Lower lobe of right lung (tissue), 2 donors: Measurements from ENCODE around the gene PLEKHF1. TPM values are rescaled to one million over a fixed set of nuclear protein-coding genes. Genes with fewer than 3 reads are reported as not detected.

Source experiments
- ATAC-seq, 2 donors: fragments of 200-7000 bp; cut with Tn5 transposase; one replicate each; pipeline ENCODE4 v1.9.1; 2020 to 2022; ENCODE audit warnings: mild to moderate bottlenecking in 2 of 2, moderate library complexity in 2 of 2
- DNase-seq: peaks from one replicate; pipeline ENCODE4 v3.0.0-alpha.2; 2020
- H3K27ac ChIP-seq: fragments of 200-600 bp; one replicate; pipeline ENCODE4 v1.8.0; 2022
- H3K27me3 ChIP-seq: fragments of 200-600 bp; one replicate; pipeline ENCODE4 v1.8.0; 2022; ENCODE audit warnings: low read depth
- H3K36me3 ChIP-seq: fragments of 200-600 bp; one replicate; pipeline ENCODE4 v1.8.0; 2022; ENCODE audit warnings: mild to moderate bottlenecking
- H3K4me1 ChIP-seq: fragments of 200-600 bp; one replicate; pipeline ENCODE4 v1.8.0; 2022
- H3K4me3 ChIP-seq: fragments of 200-600 bp; one replicate; pipeline ENCODE4 v1.8.0; 2022; ENCODE audit warnings: mild to moderate bottlenecking
- H3K9me3 ChIP-seq: fragments of 200-600 bp; one replicate; pipeline ENCODE4 v1.8.0; 2022
- intact Hi-C: fragments of 100-400 bp; cut with DNase I; formaldehyde crosslinking; loops from one replicate; pipeline ENCODE4 v1.11.0; 2022
- total RNA-seq: library from RNA; stranded (reverse); fragmentation: NEBNext Ultra II Directional; extraction: Animal tissue kit (Norgen Biotek cat#: 25700); gene quantifications from one replicate; pipeline ENCODE4 v1.2.1, GENCODE V29; 2021
- TF ChIP-seq, protein P1 (sequence below): fragments of 200-600 bp; IDR thresholded peaks from one replicate; pipeline ENCODE4 v1.8.0; 2022; ENCODE audit warnings: antibody characterized with exemption, mild to moderate bottlenecking
- donor health status: DM: no; HTN: yes; CAD: no; lungs with severe emphysema.

The PLEKHF1 gene
- total RNA-seq, 1 donor from 2014 or later = 15.5 TPM

DNA sequence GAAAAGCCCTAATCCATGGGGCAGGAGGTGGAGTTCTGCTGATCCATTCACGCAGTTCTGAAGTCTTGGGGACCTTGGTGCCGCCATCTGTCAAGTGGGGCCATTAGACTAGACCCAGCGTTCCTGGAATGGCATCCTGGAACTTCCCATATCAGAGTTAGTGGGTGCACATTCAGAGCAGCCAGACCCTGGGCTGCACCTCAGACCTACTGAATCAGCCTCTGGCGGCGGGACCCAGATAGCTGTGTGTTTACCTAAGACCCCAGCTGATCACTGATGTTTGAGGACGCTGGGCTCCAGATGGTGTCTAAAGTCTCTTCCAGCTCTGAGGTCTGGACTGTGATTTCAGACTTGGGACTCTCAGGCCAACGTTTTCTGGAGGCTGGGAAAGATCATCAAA lies 46.4 kb upstream of the PLEKHF1 start:
- Histone ChIP-seq H3K9me3 (no peaks in the 10 kb centered on the region), H3K36me3 (peaks cover 29% of the 10 kb centered on the region), H3K4me1 (no peaks in the 10 kb centered on the region), H3K27ac (no peak overlapping the region), H3K27me3 (no peaks in the 10 kb centered on the region), H3K4me3 (no peak overlapping the region)
- ATAC-seq (no peak), DNase-seq (peak; percentile 20)
- intact Hi-C loops = loop anchor here (10.0 kb wide), 1 partner anchor 96 kb away; the partner anchor contains the start of gene C19orf12
- TF ChIP-seq, protein P1, sequence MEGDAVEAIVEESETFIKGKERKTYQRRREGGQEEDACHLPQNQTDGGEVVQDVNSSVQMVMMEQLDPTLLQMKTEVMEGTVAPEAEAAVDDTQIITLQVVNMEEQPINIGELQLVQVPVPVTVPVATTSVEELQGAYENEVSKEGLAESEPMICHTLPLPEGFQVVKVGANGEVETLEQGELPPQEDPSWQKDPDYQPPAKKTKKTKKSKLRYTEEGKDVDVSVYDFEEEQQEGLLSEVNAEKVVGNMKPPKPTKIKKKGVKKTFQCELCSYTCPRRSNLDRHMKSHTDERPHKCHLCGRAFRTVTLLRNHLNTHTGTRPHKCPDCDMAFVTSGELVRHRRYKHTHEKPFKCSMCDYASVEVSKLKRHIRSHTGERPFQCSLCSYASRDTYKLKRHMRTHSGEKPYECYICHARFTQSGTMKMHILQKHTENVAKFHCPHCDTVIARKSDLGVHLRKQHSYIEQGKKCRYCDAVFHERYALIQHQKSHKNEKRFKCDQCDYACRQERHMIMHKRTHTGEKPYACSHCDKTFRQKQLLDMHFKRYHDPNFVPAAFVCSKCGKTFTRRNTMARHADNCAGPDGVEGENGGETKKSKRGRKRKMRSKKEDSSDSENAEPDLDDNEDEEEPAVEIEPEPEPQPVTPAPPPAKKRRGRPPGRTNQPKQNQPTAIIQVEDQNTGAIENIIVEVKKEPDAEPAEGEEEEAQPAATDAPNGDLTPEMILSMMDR = no peak

DNA sequence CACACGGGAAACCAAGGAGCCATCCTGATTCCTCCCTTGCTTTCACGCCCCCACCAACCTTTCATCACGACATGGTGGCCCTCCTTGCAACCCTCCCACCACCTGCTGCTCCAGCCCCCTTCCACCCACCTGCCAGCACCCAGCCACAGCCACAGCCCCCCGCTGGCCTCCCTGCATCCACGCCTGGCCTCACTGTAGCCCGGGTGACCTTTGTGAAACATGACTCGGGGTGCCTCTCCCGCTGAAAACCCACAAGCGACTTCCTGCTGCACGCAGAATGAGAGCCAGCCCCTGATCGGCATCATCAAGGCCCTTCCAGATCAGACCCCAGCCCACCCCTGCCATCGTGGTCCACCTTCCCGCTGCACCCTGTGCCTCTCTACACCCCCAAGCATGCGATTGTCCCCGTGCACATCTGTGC lies 44.3 kb upstream of the PLEKHF1 start:
- peak; percentile 21 for DNase-seq
- ATAC-seq = no peak
- intact Hi-C loops = no loop called here
- TF ChIP-seq, protein P1 = no peak
- H3K27me3 ChIP-seq = no peaks in the 10 kb centered on the region
- no peak overlapping the region for H3K27ac ChIP-seq
- no peaks in the 10 kb centered on the region for H3K9me3 ChIP-seq
- no peak overlapping the region for H3K4me3 ChIP-seq
- peaks cover 8% of the 10 kb centered on the region for H3K36me3 ChIP-seq
- H3K4me1 ChIP-seq = no peaks in the 10 kb centered on the region

DNA sequence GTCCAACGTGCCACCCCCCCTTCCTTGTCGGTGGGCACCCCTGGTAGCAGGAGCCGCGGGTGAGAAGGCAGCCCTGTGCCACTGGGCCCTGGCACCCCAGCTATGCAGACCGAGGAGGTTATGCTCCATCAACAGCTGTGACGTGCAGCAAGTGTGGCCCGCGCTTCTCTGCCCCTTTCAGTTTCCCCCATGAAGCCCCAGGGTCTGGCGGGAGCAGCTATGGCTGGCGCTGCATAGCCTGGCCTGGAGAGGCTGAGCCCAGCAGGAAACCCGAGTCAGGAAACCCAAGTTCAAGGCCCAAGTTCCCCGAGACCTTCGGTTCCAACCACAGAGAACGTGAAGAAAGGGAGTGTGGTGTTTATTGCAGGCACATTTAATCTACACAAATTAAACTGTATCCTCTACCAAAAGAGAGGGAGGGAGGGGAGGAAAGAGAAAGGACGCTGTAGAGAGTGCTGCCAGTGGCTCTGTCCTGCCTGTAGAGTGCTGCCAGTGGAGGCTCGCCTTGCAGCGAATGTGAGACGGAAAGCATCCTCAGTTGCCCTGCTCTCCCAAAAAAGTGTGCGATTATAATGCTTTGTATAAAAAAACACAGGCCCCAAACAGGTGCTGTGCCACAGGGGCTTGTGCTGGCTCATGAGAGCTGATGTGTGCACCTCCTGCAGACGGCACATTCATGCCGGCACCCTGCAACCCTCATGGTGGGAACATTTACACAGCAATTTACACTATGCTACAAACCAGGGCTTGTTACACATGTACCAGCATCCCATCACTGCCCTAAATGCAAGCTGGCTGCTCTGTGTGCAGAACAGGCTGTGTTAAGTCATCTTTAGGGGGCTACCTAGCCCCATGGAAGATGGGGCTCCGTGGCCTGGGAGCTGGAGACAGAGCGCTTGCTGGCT lies 42.8 kb upstream of the PLEKHF1 start:
- no peaks in the 10 kb centered on the region for H3K4me1 ChIP-seq
- TF ChIP-seq, protein P1 = no peak
- H3K9me3 ChIP-seq = no peaks in the 10 kb centered on the region
- H3K27ac ChIP-seq = no peak overlapping the region
- H3K4me3 ChIP-seq = no peak overlapping the region
- intact Hi-C loops = no loop called here
- ATAC-seq (no peak), DNase-seq (no peak)
- H3K27me3 ChIP-seq = no peaks in the 10 kb centered on the region
- no peaks in the 10 kb centered on the region for H3K36me3 ChIP-seq

DNA sequence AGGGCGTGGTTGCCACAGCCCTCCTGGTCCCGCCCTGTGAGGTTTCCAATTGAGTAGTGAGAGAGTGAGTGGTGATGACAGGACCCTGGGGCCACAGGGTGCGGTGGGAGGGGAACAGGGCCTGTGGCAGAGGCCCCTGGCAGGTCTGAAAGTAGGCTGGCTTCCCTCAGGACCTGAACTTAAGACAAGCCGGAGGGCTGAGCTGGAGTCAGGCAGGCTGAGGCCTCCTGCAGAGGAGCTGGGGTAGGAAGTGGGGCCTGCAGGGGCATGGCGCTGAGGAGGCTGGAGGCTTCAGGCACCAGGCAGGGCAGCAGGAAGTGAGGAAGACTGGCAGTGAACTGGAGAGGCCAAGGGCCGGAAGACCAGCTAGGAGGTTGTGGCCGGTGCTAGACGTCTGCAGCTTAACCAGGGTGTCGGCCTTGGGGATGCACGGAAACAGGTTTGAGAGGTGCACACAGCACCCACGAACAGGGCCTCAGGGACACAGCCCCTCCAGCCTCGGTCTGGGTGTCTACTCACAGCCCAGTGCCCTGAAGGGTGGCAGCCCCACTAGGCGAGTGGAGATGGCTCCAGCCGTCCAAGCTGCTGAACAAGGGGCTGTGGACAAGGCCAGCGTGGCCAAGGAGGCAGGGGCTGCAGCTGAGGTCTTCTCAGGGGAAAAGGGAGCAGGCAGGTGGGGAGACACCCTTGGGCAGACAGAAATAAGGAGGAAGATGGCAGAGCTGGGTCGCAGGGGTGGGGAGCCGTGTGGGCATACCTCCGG lies 41.4 kb upstream of the PLEKHF1 start:
- no peaks in the 10 kb centered on the region for H3K36me3 ChIP-seq
- H3K4me1 ChIP-seq = no peaks in the 10 kb centered on the region
- ATAC-seq (peak; percentile 15 to 26), DNase-seq (peak; percentile 25)
- TF ChIP-seq, protein P1 = no peak
- no peak overlapping the region for H3K4me3 ChIP-seq
- intact Hi-C loops = no loop called here
- H3K9me3 ChIP-seq = no peaks in the 10 kb centered on the region
- peak overlapping the region; percentile 24 for H3K27ac ChIP-seq
- no peaks in the 10 kb centered on the region for H3K27me3 ChIP-seq

DNA sequence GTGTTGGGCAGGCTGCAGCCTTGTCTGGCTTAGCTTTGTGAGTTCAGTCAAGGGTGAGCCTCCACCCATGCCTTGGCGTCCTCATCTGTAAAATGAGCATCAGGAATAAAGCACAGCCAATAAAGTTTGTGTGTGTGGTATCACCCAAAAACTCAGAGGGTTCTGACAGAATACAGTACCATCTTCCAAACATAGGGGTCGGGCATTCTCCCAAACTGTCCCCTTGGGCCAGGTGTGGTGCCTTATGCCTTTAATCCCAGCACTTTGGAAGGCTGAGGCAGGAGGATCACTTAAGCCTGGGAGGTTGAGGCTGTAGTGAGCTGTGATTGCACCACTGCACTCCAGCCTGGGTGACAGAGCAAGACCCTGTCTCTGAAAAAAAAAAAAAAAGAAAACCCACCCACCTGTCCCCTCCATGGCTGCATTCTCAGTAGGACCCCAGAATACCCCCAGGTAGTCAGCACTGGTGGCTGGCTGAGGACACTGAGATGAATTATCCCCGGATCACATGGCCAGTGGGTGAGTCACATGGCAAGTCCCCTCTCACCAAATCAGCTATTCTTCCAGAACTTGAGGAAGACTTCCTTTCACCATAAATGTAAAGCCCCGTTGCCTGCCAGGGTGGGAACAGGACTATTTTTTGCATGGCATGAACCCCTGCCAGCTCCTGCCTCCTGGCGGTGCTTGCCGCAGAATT lies 40.6 kb upstream of the PLEKHF1 start:
- no peak overlapping the region for H3K27ac ChIP-seq
- no peak overlapping the region for H3K4me3 ChIP-seq
- intact Hi-C loops = no loop called here
- DNase-seq (no peak), ATAC-seq (no peak)
- H3K27me3 ChIP-seq = no peaks in the 10 kb centered on the region
- H3K4me1 ChIP-seq = no peaks in the 10 kb centered on the region
- TF ChIP-seq, protein P1 = no peak
- no peaks in the 10 kb centered on the region for H3K36me3 ChIP-seq
- no peaks in the 10 kb centered on the region for H3K9me3 ChIP-seq
